CD4-positive, alpha-beta T cell treated with Interleukin-15 for 1 hour (primary cell): ENCODE results near the gene AK3.
"Not testable (repeated sequence)": the region's sequence is repeated elsewhere in the genome, so short reads cannot be mapped to it uniquely, and the experiment has no call there.

Experiments used
- DNase-seq: peaks from one replicate; pipeline ENCODE4 v3.0.0-alpha.2; 2020

AK3 gene

DNA sequence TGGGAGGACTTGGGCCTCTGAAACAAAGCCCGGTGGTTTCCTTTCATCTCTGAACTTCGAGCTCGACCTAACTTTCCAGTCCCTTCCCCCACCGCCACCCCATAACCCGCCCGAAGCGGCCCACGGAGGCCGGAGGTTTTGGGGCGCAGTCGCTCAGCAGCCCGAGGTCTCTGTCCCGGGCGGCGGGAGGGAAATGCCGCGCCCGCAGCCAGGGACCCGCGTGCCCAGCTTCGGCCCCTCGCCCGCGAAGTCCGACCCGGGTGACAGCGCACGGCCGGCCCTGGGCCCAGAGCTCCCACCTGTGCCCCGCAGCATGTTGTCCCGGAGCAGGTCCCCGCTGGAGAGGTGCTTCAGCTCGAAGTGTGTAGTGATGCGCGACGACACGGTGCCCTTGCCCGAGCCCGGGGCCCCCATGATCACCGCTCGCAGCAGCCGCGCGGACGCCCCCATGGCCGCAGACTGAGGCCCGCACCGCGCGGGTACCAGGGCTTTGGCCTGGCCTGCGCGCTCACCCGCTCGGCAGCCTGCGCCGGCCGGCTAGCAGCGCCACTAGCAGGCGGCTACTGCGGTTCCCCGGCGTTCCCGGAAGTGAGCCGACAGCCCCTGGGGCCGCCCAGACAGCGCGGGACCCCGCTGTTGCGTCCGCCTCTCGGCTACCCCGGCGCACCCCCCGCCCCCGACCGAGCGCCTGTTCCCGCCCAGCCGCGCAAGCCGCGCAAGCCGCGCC lies at the start of gene AK3:
AK3 (minus strand) TSS at position 565 of the 727 bp plus-strand sequence; CDS start at position 450, 115 bp downstream.
- DNase-seq: peak; percentile 87

DNA sequence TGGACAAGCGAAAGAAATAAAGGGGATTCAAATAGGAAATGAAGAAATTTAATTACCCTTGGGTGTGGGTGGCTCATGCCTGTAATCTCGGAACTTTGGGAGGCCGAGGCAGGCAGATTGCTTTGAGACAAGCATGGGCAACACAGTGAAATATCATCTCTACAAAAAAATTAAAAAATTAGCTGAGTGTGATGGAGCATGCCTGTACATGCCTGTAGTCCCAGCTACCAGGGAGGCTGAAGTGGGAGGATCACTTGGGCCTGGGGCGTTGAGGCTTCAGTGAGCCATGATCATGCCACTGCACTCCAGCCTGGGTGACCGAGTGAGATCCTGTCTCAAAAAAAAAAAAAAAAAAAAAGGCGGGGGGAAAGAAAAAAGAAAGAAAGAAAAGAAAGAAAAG lies 47.7 kb upstream of the AK3 start:
- no peak for DNase-seq

DNA sequence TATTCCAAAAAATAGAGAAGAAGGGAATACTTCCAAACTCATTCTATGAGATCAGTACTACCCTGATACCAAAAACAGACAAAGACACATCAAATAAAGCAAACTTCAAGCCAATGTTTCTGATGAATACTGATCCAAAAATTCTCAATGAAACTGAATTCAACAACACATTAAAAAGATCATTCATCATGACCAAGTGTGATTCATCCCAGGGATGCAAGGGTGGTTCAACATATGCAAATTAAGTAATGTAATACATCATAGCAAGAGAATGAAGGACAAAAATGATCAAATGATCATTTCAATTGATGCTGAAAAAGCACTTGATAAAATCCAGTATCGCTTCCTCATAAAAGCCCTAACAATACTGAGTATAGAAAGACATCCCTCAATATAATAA lies 46.9 kb upstream of the AK3 start:
- DNase-seq: no peak

DNA sequence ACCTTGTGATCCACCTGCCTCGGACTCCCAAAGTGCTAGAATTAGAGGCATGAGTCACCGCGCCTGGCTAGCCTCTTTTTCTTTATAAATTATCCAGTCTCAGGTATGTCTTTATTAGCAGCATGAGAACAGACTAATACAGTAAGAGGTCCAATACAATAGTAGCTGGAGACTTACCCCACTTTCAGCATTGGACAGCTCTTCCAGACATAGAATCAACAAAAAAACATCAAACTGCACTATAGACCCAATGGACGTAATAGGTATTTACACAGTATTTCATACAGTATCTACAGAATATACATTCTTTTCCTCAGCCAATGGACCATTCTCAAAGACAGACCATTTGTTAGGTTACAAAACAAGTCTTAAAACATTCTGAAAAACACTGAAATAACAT lies 45.6 kb upstream of the AK3 start:
- no peak for DNase-seq

DNA sequence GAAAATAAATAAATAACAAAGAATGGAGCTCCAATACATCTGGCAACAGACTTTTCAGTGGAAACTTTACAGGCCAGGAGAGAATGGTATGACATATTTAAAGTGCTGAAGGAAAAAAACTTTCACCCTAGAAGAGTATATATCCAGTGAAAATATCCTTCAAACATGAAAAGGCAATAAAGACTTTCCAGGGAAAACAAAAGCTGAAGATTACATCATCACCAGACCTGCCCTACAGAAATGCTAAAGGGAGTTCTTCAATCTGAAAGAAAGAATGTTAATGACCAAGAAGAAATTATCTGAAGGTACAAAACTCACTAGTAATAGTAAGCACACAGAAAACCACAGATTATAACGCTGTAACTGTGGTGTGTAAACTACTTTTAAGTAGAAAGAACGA lies 43.4 kb upstream of the AK3 start:
- DNase-seq: no peak

DNA sequence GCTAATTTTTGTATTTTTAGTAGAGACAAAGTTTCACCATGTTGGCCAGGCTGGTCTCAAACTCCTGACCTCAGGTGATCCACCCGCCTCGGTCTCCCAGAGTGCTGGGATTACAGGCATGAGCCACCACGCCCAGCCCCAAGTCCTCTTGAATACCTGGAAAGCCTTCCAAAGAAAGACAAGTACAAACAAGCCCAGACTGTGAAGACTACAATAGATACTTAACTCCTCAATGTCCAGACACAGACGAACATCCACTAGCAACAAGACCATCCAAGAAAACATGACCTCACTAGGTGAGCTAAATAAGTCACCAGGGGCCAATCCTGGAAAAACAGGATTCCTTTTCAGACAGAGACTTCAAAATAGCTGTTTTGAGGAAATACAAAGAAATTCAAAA lies 42.2 kb upstream of the AK3 start:
- DNase-seq: not testable (repeated sequence)

DNA sequence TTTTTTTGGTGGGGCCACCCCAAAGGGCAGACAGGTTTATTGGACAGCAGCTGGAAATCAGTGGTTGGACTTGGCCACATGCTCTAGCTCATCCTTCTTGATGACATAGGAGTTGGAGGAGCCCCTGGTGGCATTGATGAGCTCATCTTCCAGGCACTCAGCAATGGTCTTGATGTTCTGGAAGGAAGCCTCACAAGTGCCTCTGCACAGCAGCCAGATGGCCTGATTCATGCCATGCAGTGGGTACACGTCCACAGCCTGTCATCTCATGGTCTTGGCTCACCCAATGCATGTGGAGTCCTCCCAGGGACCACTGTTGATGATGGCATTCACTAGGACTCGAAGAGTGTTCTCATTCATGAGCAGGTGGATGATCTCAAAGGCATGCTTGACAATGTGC lies 40.4 kb upstream of the AK3 start:
- DNase-seq: no peak

DNA sequence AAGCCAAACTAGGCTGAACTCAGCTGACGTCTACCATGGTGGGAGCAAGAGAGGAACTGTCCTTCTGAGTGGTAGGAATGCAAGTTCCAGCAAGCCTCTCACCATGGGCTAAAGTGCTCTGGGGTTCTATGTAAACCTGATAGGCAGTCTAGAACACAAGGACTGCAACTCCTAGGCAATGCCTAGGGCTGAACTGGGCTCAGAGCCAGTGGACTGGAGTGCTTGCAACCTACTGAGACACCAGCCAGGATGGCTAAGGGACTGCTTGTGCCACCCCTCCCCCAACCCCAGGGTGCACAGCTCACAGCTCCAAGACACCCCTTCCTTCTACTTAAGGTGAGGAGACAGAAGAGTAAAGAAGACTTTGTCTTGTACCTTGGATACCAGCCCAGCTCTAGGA lies 39.6 kb upstream of the AK3 start:
- no peak for DNase-seq

DNA sequence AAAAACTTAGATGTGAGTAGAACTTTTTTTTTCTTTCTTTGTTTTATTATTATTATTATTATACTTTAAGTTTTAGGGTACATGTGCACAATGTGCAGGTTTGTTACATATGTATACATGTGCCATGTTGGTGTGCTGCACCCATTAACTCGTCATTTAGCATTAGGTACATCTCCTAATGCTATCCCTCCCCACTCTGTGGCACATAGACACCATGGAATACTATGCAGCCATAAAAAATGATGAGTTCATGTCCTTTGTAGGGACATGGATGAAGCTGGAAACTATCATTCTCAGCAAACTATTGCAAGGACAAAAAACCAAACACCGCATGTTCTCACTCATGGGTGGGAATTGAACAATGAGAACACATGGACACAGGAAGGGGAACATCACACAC lies 34.0 kb upstream of the AK3 start:
- DNase-seq: not testable (repeated sequence)

DNA sequence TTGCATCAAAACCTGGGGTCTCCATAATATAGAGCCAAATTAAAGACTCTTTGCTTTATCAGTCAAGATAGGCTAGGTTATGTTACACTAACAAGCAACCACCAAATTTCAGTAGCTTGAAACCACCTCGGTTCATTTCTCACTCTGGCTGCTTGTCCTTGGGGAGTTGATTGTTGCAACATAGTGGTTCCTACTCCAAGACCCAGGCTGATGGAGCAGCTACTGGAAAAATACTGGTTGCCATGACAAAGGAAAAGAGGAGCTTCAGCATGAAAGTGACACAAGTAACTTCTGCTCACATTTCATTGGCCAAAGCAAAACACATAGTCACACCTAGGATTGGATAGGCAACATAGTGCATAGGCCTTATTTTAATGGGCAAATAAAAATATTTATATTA lies 33.2 kb upstream of the AK3 start:
- no peak for DNase-seq

DNA sequence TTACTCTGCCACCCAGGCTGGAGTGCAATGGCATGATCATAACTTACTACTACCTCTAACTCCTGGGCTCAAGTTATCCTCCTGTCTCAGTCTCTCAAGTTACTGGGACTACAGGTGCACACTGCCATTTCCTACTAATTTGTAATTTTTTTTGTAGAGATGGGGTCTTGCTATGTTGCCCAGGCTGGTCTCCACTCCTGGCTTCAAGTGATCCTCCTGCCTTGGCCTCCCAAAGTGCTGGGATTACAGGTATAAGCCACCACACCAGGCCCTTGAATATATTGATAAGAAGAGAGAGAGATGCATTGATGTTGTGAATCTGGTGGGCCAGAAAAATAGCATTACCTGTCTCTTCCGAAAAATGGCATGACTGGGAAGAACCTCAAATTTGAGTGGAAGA lies 30.8 kb upstream of the AK3 start:
- no peak for DNase-seq

DNA sequence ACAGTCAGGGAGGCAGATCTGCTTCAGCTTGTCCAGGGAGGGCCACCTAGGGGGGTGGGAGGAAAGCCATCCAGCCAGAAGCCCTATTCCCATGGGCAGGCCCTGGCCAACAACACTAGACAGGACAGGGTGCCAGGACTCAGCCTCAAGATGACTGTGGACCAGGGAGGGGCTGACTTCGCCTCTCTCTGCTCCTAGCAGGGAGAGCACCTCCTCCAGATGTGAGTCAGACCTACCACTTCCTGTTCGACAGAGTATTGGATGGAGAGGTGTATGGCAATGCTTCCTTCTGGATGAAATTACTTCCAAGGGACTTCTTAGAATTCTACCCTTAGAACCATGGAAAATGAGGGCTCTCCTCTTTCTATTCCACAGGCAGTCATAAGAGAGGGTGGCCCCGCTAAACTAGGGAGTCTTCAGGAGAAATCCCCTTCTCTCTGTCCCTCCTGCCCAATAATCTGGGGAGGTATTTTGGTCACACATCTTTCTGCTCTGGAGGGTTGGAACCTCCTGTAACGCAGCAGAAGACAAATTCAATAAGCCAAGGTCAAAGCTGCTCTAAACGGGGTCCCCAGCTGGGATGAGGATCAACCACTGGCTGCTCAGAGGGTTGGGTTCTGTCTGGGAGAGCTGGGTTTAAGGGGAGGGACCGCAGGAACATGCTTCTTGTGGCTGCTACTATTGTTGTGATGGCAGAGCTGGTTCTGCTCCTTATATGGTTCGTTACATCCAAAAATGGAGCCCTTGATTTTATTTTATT lies 28.5 kb upstream of the AK3 start:
- DNase-seq: no peak

DNA sequence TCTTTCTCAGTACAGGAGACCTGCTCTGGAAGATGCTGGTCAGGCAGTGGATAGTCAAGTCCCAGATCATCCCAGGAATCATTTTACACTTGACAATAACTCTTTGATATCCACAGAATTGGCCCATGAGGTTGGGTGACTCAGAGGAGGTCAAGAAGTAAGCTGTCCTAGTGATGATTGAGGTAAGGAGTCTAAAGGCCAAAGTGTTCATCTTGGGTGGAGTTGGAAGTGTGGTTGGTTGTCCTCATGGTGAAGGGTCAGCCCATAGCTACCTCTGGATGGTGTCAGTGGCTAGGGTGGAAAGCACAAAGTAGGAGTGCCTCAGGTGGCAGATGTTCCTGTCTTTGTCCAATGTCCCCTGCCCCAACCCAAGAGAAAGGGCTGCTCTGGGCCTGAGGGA lies 27.7 kb upstream of the AK3 start:
- no peak for DNase-seq

DNA sequence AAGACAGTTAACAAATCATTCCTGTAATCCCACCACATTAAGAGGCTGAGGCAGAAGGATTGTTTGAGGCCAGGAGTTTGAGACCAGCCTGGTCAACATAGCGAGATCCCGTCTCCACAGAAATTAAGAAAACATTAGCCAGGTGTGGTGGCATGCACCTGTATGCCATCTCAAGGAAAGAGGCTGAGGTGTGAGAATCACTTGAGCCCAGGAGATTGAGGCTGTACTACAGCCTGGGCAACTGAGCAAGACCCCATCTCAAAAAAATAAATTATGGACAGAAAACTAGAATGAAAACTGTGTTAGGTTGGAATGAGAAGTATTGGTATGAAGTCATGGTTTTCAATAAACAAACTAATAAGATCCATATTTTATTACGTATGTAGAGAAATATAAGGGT lies 23.0 kb upstream of the AK3 start:
- no peak for DNase-seq

DNA sequence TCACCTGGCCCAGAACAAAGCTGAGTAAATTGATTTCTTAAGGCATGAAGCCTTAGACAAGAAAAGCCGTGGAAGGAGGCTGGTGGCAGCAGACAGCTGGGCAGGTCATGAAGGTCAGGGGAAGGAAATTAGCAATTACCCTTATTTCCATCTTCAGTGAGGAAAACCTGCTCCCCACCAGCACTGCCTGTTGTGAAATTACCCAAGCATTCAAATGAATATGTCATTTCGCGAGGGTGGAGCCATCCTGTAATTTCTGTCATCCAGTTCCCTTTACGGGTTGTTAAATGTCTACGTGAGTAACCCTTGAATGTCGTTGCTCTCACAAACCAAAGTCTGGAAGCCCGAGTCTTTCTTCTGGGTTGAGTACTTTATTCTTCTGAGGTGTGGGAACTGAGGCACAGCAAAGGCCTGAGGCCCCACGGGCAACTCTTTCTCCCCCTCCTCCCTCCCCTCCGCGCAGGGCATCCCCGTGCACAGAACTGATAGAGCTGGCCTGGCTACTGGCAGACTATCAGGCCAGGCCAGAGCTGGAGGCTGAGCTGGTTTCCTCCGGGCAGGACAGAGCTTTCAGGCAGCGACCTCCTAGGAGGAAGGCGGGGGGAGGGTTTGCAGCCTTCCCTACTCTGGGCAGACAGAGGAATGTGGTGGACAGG lies 22.0 kb upstream of the AK3 start:
- peak; percentile 42 for DNase-seq

DNA sequence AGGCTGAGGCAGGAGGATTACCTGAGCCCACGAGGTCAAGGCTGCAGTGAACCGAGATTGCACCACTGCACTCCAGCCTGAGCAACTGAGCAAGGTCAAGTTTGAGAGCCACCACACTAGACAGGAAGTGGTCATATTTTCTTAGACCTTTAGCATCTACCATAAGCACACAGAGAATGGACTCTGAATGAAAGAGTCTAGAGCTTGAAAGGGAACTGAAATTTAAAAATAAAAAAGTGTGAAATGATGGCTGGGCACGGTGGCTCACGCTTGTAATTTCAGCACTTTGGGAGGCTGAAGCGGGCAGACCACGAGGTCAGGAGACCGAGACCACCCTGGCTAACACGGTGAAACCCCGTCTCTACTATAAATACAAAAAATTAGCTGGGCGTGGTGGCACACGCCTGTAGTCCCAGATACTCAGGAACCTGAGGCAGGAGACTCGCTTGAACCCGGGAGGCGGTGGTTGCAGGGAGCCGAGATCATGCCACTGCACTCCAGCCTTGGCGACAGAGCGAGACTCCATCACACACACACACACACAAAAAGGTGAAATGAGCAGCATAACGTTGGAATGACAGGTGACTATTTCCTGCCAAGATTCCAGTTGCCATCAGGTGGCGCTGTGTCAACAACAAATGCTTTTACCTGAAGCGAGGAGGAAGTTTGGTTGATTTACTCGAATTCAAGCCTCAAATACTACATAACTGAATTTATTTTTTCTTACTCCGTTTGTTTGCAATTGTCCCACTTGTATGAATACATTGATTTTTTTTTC lies 21.3 kb upstream of the AK3 start:
- DNase-seq: peak; percentile 74

DNA sequence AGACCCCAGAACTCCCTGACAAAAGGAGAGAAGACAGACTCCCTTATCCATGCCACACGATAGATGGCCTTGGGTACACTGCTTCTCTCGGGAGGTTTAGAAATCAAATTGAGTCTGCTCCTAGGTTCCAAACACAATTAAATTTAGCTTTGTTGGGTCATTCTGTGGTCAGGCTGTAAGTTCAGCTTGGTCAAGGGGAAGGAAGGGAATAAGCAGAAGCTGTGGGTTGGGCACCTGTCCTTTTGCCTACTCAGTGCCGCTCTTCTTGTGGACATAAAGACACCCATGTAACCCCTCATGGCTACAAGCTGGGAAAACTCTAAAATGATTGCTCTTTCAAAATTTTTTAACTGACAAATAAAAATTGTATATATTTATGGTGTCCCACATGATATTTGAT lies 19.1 kb upstream of the AK3 start:
- peak; percentile 38 for DNase-seq

DNA sequence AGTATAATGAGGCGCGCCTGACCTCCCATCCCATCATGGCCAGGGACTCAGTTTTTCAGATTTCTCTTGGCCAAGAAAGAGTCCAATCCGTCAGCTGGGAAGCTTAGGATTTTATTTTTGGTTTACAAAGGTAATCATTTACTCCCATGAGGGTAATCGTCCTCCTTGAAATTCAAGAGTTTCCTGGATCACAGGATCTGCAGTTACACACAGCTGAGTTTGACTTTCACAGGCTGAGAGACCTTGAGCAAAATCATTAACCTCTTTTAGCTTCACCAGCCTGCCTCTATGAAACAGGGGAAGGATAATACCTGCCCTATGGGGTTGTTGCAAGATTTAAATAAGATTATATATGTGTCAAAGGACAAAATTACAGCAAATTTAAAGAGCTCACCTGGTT lies 15.4 kb upstream of the AK3 start:
- DNase-seq: no peak

DNA sequence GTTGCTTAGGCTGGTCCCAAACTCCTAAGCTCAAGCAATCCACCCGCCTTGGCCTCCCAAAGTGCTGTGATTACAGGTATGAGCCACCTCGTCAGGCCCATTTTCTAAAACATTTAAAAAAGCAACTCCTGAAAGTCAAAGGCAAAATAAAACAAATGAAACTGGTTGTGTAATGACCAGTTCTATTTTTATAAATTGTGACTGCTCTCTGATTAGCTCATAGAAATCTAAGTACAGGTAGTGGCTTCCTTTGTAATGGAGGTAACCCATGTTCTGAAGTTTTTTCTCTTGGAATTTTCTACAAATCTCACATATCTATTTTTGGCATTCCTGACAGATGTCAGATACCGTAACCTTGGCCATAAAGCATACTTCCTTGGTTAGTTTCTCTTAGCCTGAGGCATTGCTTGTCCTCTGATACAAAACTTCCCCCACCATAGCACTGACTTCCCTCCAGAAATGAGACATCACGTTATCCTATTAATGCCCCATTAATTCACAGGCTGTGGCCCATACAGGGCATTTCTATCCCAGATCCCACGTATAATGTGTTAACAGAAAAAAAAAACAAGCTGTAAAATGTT lies 14.1 kb upstream of the AK3 start:
- DNase-seq: no peak

DNA sequence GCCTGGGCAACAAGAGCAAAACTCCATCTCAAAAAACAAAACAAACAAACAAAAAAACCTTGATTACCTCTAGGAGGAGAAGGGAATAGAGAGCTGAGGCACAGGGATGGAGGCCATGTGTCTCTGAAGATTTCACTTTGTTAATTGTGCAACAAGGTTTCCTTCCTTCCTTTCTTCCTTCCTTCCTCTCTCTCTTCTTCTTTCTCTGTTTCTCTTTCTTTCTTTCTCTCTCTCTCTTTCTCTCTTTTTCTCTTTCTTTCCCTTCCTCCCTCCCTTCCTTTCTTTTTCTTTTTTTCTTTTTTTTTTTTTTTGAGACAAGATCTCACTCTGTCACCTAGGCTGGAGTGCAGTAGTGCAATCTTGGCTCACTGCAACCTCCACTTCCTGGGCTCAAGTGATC lies 13.5 kb upstream of the AK3 start:
- DNase-seq: not testable (repeated sequence)

DNA sequence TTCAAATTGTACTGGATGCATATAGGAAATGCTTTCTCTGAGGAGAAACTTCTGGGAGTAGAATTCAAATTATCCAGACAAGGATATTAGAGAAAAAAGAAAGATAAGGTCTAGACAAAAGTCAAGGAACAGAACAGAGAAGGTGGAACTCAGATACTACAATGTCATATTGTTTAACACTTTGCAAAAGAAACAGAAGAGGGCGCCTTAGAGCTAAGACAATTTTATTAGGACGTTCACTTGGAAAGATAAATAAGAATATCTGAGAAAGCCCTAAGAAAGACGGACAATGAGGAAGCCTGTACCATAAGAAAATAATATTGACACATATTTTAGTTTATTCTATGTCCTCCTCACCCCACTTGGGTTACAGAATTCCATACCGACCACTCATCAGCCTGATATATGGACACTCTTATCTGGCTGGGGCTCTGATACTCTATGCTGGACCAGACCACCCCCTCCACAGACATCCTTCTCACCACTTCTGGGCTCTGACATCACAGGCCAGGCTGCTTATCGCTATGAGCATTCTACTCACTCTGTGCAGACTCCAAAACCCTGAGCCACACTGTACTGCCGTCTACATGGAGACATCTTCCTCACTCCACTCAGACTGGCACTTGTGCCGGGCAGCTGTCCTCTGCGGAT lies 9.1 kb upstream of the AK3 start:
- DNase-seq: no peak

DNA sequence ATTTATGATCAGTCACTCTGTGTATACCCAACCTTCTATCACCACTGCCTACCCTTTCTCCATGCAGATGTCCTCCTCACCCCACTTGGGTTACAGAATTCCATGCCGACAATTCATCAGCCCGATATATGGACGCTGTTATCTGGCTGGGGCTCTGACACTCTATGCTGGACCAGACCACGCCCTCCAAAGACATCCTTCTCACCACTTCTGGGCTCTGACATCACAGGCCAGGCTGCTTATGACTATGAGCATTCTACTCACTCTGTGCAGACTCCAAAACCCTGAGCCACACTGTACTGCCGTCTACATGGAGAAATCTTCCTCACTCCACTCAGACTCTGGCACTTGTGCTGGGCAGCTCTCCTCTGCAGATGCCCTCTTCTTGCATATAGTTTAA lies 7.6 kb upstream of the AK3 start:
- no peak for DNase-seq
